Trophoblast cell (in vitro differentiated cells and primary cell): ENCODE measurements around the gene CXCR2.
"Not testable (repeated sequence)": the region's sequence is repeated elsewhere in the genome, so short reads cannot be mapped to it uniquely, and the experiment has no call there.

Experiments used
- DNase-seq, 2 donors: peaks; one replicate each; pipeline ENCODE4 v3.0.0-alpha.2; 2016
- H2AFZ ChIP-seq: 2 replicates; pipeline ENCODE4 v1.6.1; 2013; ENCODE audit warnings: low read length, moderate library complexity, mild to moderate bottlenecking; ENCODE audit not compliant: insufficient read depth, poor library complexity
- H2AK5ac ChIP-seq: 2 replicates; pipeline ENCODE4 v1.6.1; 2013; ENCODE audit warnings: mild to moderate bottlenecking, low read length
- H2BK120ac ChIP-seq: 2 replicates; pipeline ENCODE4 v1.6.1; 2013; ENCODE audit warnings: low read length, mild to moderate bottlenecking, moderate library complexity; ENCODE audit not compliant: insufficient read depth, poor library complexity
- H2BK12ac ChIP-seq: 2 replicates; pipeline ENCODE4 v1.6.1; 2013; ENCODE audit warnings: mild to moderate bottlenecking, low read length, moderate library complexity
- H2BK5ac ChIP-seq: 2 replicates; pipeline ENCODE4 v1.6.1; 2013; ENCODE audit warnings: low read length, low read depth, moderate library complexity, mild to moderate bottlenecking; ENCODE audit not compliant: poor library complexity
- H3K14ac ChIP-seq: 2 replicates; pipeline ENCODE4 v1.6.1; 2013; ENCODE audit warnings: mild to moderate bottlenecking, low read length
- H3K18ac ChIP-seq: 2 replicates; pipeline ENCODE4 v1.6.1; 2013; ENCODE audit warnings: mild to moderate bottlenecking, low read length
- H3K23ac ChIP-seq: 2 replicates; pipeline ENCODE4 v1.6.1; 2013; ENCODE audit warnings: low read length
- H3K27ac ChIP-seq: 2 replicates; pipeline ENCODE4 v1.5.1; 2013; ENCODE audit warnings: low read depth, mild to moderate bottlenecking, inconsistent platforms, low read length, moderate library complexity
- H3K27me3 ChIP-seq: 2 replicates; pipeline ENCODE4 v1.6.1; 2013; ENCODE audit warnings: inconsistent platforms, mild to moderate bottlenecking, low read length, moderate library complexity; ENCODE audit not compliant: insufficient read depth
- H3K36me3 ChIP-seq, 2 experiments: 1 replicate in 1 of 2; 2 replicates in 1 of 2; pipeline ENCODE4 v1.6.1; 2013; ENCODE audit warnings: low read length in 2 of 2, mild to moderate bottlenecking in 2 of 2, moderate library complexity in 1 of 2; ENCODE audit not compliant: insufficient read depth in 2 of 2, control insufficient read depth in 1 of 2
- H3K4ac ChIP-seq: 2 replicates; pipeline ENCODE4 v1.6.1; 2013; ENCODE audit warnings: low read depth, mild to moderate bottlenecking, low read length, moderate library complexity
- H3K4me1 ChIP-seq, 2 experiments: 1 replicate in 1 of 2; 2 replicates in 1 of 2; pipeline ENCODE4 v1.6.1; 2013; ENCODE audit warnings: low read length in 2 of 2, mild to moderate bottlenecking in 2 of 2, moderate library complexity in 1 of 2; ENCODE audit not compliant: insufficient read depth in 2 of 2, control insufficient read depth in 1 of 2
- H3K4me2 ChIP-seq: 2 replicates; pipeline ENCODE4 v1.6.1; 2013; ENCODE audit warnings: inconsistent platforms, mild to moderate bottlenecking, low read length, moderate library complexity
- H3K4me3 ChIP-seq: 2 replicates; pipeline ENCODE4 v1.5.1; 2013; ENCODE audit warnings: mild to moderate bottlenecking, low read depth, low read length, inconsistent platforms
- H3K79me1 ChIP-seq: one replicate; pipeline ENCODE4 v1.6.1; 2013; ENCODE audit warnings: low read length
- H3K79me2 ChIP-seq: 2 replicates; pipeline ENCODE4 v1.6.1; 2013; ENCODE audit warnings: low read length, mild to moderate bottlenecking; ENCODE audit not compliant: control insufficient read depth, insufficient read depth, poor library complexity
- H3K9ac ChIP-seq: 2 replicates; pipeline ENCODE4 v1.6.1; 2013; ENCODE audit warnings: mild to moderate bottlenecking, low read length
- H3K9me3 ChIP-seq: 2 replicates; pipeline ENCODE4 v1.6.1; 2013; ENCODE audit warnings: low read depth, mild to moderate bottlenecking, control low read depth, inconsistent platforms, low read length; ENCODE audit not compliant: insufficient read depth
- H4K12ac ChIP-seq: 2 replicates; pipeline ENCODE4 v1.6.1; 2013; ENCODE audit warnings: low read depth, mild to moderate bottlenecking, low read length, moderate library complexity
- H4K8ac ChIP-seq: 2 replicates; pipeline ENCODE4 v1.6.1; 2013; ENCODE audit warnings: low read depth, mild to moderate bottlenecking, low read length, moderate library complexity
- H4K91ac ChIP-seq: one replicate; pipeline ENCODE4 v1.6.1; 2013; ENCODE audit warnings: low read depth, mild to moderate bottlenecking, low read length, moderate library complexity
- WGBS: extraction: QIAGEN DNeasy Blood & Tissue Kit; methylation state at CpG from one replicate; pipeline ENCODE4 v1.1.7; 2013; ENCODE audit warnings: missing lambda C conversion rate; ENCODE audit not compliant: insufficient read length, insufficient coverage; ENCODE audit errors: extremely low coverage; 5-methylcytosine and 5-hydroxymethylcytosine counted together

The CXCR2 gene

DNA sequence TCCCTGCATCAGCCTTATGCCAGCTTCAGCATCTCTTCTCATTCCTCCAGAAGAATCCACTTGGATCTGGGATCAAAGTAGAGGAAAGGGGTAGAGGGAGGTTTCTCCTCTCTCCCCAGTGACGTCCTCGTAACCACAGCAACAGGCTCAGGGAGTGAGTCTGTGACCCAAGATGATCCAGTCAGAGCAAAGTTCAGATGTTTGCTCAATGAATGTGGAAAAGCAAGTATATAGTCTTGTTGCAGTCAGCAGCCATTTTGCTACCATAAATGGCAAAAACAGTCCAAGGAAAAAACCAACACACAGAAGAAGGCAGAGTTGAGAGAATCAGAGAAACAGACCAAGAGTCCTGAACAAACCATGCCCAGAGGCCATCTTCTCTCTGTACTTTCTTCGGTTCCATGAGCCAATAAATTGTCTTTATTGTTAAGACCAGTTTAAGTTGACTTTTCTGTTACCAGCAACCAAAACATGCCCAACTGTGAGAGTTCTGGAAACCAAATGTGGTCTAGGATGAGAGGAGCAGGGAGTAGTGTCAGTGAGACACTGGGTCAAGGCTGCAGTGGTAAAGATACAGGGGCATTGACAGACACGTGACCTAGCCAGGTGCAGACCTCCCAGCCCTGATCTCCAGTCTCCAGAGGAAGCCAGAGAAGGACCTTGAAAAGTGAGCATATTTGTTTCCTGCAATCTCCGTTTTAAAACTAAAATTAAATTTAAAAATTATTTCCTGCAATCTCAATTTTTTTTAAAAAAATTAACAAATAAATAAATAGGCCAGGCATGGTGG, 44.1 kb downstream of the CXCR2 start:
- no peak overlapping the region for H3K4me2 ChIP-seq
- no peaks in the 10 kb centered on the region for H3K79me2 ChIP-seq
- no peak overlapping the region for H3K23ac ChIP-seq
- H4K91ac ChIP-seq = peak overlapping the region; percentile 45
- H3K9me3 ChIP-seq = no peaks in the 10 kb centered on the region
- no peaks in the 10 kb centered on the region for H3K79me1 ChIP-seq
- H2BK5ac ChIP-seq = no peak overlapping the region
- peaks cover 2 to 3% of the 10 kb centered on the region in 2 experiments for H3K4me1 ChIP-seq
- H3K27ac ChIP-seq = peak overlapping the region; percentile 28
- no peak overlapping the region for H3K4me3 ChIP-seq
- no peak overlapping the region for H2AK5ac ChIP-seq
- no peak overlapping the region for H2BK12ac ChIP-seq
- H3K27me3 ChIP-seq = no peaks in the 10 kb centered on the region
- H3K18ac ChIP-seq = no peak overlapping the region
- no CpG with 5 or more reads among the region's 5 CpGs for WGBS
- peak overlapping the region; percentile 8 for H2AFZ ChIP-seq
- no peak overlapping the region for H2BK120ac ChIP-seq
- no peaks in the 10 kb centered on the region for H3K36me3 ChIP-seq
- no peak overlapping the region for H3K14ac ChIP-seq
- no peak overlapping the region for H3K9ac ChIP-seq
- DNase-seq = peak; percentile 88 to 97
- no peak overlapping the region for H4K12ac ChIP-seq
- H3K4ac ChIP-seq = no peak overlapping the region
- H4K8ac ChIP-seq = no peak overlapping the region

DNA sequence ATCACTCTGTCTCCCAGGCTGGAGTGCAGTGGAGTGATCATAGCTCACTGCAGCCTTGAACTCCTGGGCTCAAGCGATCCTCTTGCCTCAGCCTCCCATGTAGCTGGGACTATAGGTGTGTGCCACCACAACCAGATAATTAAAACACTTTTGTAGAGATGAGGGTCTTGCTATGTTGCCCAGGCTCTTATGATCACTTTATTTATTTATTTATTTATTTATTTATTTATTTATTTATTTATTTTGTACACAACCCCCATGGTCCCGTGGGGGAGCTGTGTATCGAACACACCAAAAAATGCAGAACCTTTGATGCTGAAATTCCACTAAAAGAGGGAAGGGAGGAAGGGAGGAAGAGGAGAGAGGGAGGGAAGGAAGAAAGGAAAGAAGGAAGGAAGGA, 45.9 kb downstream of the CXCR2 start:
- H2BK12ac ChIP-seq, H3K4me3 ChIP-seq, H3K9ac ChIP-seq, H3K14ac ChIP-seq, H3K4ac ChIP-seq, H3K27ac ChIP-seq, H3K36me3 ChIP-seq, H4K12ac ChIP-seq, H2BK5ac ChIP-seq, H3K18ac ChIP-seq, H2BK120ac ChIP-seq, H3K9me3 ChIP-seq, H2AK5ac ChIP-seq, H3K4me2 ChIP-seq, DNase-seq, H4K91ac ChIP-seq, H4K8ac ChIP-seq, H3K79me1 ChIP-seq, H2AFZ ChIP-seq, H3K4me1 ChIP-seq, H3K23ac ChIP-seq, H3K27me3 ChIP-seq, H3K79me2 ChIP-seq: not testable (repeated sequence)
- no CpG with 5 or more reads among the region's 3 CpGs for WGBS

DNA sequence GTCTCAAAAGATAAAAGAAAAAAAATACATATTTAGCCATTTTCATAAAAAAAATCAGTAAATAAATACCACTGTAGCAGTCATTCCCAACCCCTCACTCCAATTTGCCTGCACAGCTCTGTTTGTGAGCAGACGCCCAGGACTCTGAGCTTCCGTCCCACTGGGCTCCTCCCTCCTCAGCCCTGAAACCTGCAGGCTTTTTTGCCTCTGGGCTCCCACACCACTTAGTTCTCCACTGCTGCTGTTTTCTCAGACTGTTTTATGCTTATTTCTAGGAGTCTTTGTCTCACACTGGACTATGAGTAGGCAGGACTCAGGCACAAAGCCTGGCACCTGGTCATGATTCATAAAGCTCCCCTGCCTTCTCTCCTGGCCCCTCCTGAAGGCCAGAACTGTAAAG, 47.0 kb downstream of the CXCR2 start:
- H3K23ac ChIP-seq = no peak overlapping the region
- no peak overlapping the region for H2AFZ ChIP-seq
- H3K36me3 ChIP-seq = no peaks in the 10 kb centered on the region
- no peak overlapping the region for H3K27ac ChIP-seq
- H4K8ac ChIP-seq = no peak overlapping the region
- H3K4ac ChIP-seq = no peak overlapping the region
- H3K9me3 ChIP-seq = no peaks in the 10 kb centered on the region
- H2BK5ac ChIP-seq = no peak overlapping the region
- H4K91ac ChIP-seq = no peak overlapping the region
- no peak overlapping the region for H3K4me3 ChIP-seq
- H3K18ac ChIP-seq = no peak overlapping the region
- no peak overlapping the region for H2BK120ac ChIP-seq
- no peak overlapping the region for H3K9ac ChIP-seq
- H3K14ac ChIP-seq = no peak overlapping the region
- H3K27me3 ChIP-seq = no peaks in the 10 kb centered on the region
- no peak overlapping the region for H2AK5ac ChIP-seq
- peak; percentile 13 to 41 for DNase-seq
- no peaks in the 10 kb centered on the region for H3K79me1 ChIP-seq
- H4K12ac ChIP-seq = no peak overlapping the region
- no peak overlapping the region for H3K4me2 ChIP-seq
- no CpG with 5 or more reads among the region's 2 CpGs for WGBS
- H3K4me1 ChIP-seq = peaks cover 2 to 3% of the 10 kb centered on the region in 2 experiments
- H3K79me2 ChIP-seq = no peaks in the 10 kb centered on the region
- no peak overlapping the region for H2BK12ac ChIP-seq

DNA sequence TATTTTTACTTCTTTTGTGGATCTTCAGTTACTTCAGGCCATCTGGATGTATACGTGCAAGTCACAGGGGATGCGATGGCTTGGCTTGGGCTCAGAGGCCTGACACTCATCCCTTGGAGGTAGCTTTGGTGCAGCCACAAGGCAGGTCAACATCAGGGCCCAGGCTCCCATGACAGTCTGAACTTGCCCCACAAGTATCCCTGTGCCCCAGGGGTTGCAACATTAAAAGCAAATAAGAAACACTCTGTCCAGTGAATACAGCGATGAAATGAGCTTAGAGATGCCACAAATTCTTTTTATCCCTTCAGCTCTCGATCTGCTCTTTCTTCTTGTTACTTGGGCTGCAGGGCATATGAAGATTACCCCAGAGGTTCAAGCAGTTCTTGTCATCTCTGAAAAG, 54.0 kb downstream of the CXCR2 start:
- no peak for DNase-seq
- no peak overlapping the region for H3K4me3 ChIP-seq

More for the DNA sequence above, 54.0 kb downstream of the CXCR2 start:
- H2BK5ac ChIP-seq = no peak overlapping the region
- H2AFZ ChIP-seq = no peak overlapping the region
- no peak overlapping the region for H2BK120ac ChIP-seq
- H3K4me1 ChIP-seq = peaks cover 0 to 2% of the 10 kb centered on the region in 2 experiments
- H3K79me1 ChIP-seq = no peaks in the 10 kb centered on the region
- H3K79me2 ChIP-seq = no peaks in the 10 kb centered on the region
- no peak overlapping the region for H3K4me2 ChIP-seq
- no peak overlapping the region for H4K8ac ChIP-seq
- no peak overlapping the region for H2BK12ac ChIP-seq
- no peak overlapping the region for H4K91ac ChIP-seq
- H3K27me3 ChIP-seq = no peaks in the 10 kb centered on the region
- no peak overlapping the region for H3K18ac ChIP-seq
- H4K12ac ChIP-seq = no peak overlapping the region
- no peak overlapping the region for H3K14ac ChIP-seq
- H3K9ac ChIP-seq = no peak overlapping the region
- no peaks in the 10 kb centered on the region for H3K36me3 ChIP-seq
- H3K4ac ChIP-seq = no peak overlapping the region
- H2AK5ac ChIP-seq = no peak overlapping the region
- no peak overlapping the region for H3K23ac ChIP-seq
- no CpG with 5 or more reads among the region's 4 CpGs for WGBS
- no peaks in the 10 kb centered on the region for H3K9me3 ChIP-seq
- no peak overlapping the region for H3K27ac ChIP-seq
